ENCODE measurements around the gene MACF1. TPM values are rescaled to one million over a fixed set of nuclear protein-coding genes. Genes with fewer than 3 reads are reported as not detected.
A peak's percentile ranks its signal among the peaks of the same experiment; 100 is the strongest.

The MACF1 gene
- total RNA-seq, 1 donor from 2014 or later = 296 TPM

GRCh38 chr1:39346872-39347271, 142.4 kb downstream of the MACF1 start:
- DNase-seq (ENCODE audit: low read depth) = no peak
- TF ChIP-seq CTCF (conservative IDR thresholded peaks at IDR 0.05; ENCODE audit: low read depth, low read length) = no peak
- no peak overlapping the region for H3K4me3 ChIP-seq (ENCODE audit: low read depth, low read length)

GRCh38 chr1:39348278-39348677, 143.8 kb downstream of the MACF1 start:
- H3K4me3 ChIP-seq (ENCODE audit: low read depth, low read length) = no peak overlapping the region
- no peak for DNase-seq (ENCODE audit: low read depth)
- TF ChIP-seq CTCF (conservative IDR thresholded peaks at IDR 0.05; ENCODE audit: low read depth, low read length) = no peak

GRCh38 chr1:39352881-39353280, 148.4 kb downstream of the MACF1 start:
- DNase-seq (ENCODE audit: low read depth) = no peak
- no peak for TF ChIP-seq CTCF (conservative IDR thresholded peaks at IDR 0.05; ENCODE audit: low read depth, low read length)
- H3K4me3 ChIP-seq (ENCODE audit: low read depth, low read length) = no peak overlapping the region

GRCh38 chr1:39354572-39354971, 150.1 kb downstream of the MACF1 start:
- TF ChIP-seq CTCF (conservative IDR thresholded peaks at IDR 0.05; ENCODE audit: low read depth, low read length) = peak; percentile 6
- H3K4me3 ChIP-seq (ENCODE audit: low read depth, low read length) = no peak overlapping the region
- no peak for DNase-seq (ENCODE audit: low read depth)

GRCh38 chr1:39358491-39358890, 154.0 kb downstream of the MACF1 start:
- H3K4me3 ChIP-seq (ENCODE audit: low read depth, low read length) = no peak overlapping the region
- no peak for TF ChIP-seq CTCF (conservative IDR thresholded peaks at IDR 0.05; ENCODE audit: low read depth, low read length)

GRCh38 chr1:39359028-39359570, 154.6 kb downstream of the MACF1 start:
- no peak for DNase-seq (ENCODE audit: low read depth)
- no peak for TF ChIP-seq CTCF (conservative IDR thresholded peaks at IDR 0.05; ENCODE audit: low read depth, low read length)

More at GRCh38 chr1:39358491-39358890, 154.0 kb downstream of the MACF1 start:
- DNase-seq (ENCODE audit: low read depth) = no peak

GRCh38 chr1:39360731-39361130, 156.2 kb downstream of the MACF1 start:
- TF ChIP-seq CTCF (conservative IDR thresholded peaks at IDR 0.05; ENCODE audit: low read depth, low read length) = no peak
- no peak for DNase-seq (ENCODE audit: low read depth)
- H3K4me3 ChIP-seq (ENCODE audit: low read depth, low read length) = no peak overlapping the region

More at GRCh38 chr1:39359028-39359570, 154.6 kb downstream of the MACF1 start:
- no peak overlapping the region for H3K4me3 ChIP-seq (ENCODE audit: low read depth, low read length)

All from epithelial cell of proximal tubule (primary cell).